B cell (primary cell): Measurements from ENCODE around the gene DRC7. TPM values are rescaled to one million over a fixed set of nuclear protein-coding genes. Genes with fewer than 3 reads are reported as not detected.

Source experiments
- ATAC-seq: fragments of 200-7000 bp; cut with Tn5 transposase; one replicate; pipeline ENCODE4 v1.10.0; 2021; ENCODE audit warnings: low read depth, mild to moderate bottlenecking, moderate number of reproducible peaks, moderate library complexity
- CTCF ChIA-PET: fragments of 350-600 bp; sonication (Branson Sonifier 250); formaldehyde crosslinking; loops from one replicate; lab custom pipeline; 2021; ENCODE audit warnings: antibody characterized with exemption, inconsistent platforms; lab: Charles Lee
- POLR2A ChIA-PET: fragments of 350-600 bp; sonication (Branson Sonifier 250); formaldehyde crosslinking; loops from one replicate; lab custom pipeline; 2021; ENCODE audit warnings: antibody characterized with exemption; lab: Charles Lee
- DNase-seq: peaks from one replicate; pipeline ENCODE4 v3.0.0; 2013
- H2AFZ ChIP-seq: 2 replicates; pipeline ENCODE4 v1.6.1; 2012; ENCODE audit warnings: mild to moderate bottlenecking, low read depth, low read length; ENCODE audit not compliant: insufficient read depth, poor library complexity, severe bottlenecking
- H3K27ac ChIP-seq, 2 donors: 1 replicate in 1 of 2; 2 replicates in 1 of 2; pipeline ENCODE4 v1.5.1; 2012 to 2013; ENCODE audit warnings: low read length in 2 of 2, mild to moderate bottlenecking in 2 of 2, moderate library complexity in 1 of 2
- H3K27me3 ChIP-seq, 4 experiments: fragments of 200-600 bp in 1 of 4; sonication (generic) in 1 of 4; replicated peaks in 1 of 4; 1 replicate in 2 of 4; 2 replicates in 2 of 4; pipeline versions ENCODE4 v1.6.1 to v1.7.0; 2013 to 2016; ENCODE audit warnings: low read length in 3 of 4, mild to moderate bottlenecking in 2 of 4, mixed read lengths in 1 of 4, moderate library complexity in 1 of 4; ENCODE audit not compliant: insufficient read depth in 4 of 4, control insufficient read depth in 3 of 4; ENCODE audit errors: control extremely low read depth in 1 of 4
- H3K36me3 ChIP-seq, 2 experiments: replicated peaks in 1 of 2; 1 replicate in 1 of 2; 2 replicates in 1 of 2; pipeline versions ENCODE4 v1.6.1 to v1.7.1; 2013; ENCODE audit warnings: low read length in 1 of 2; ENCODE audit not compliant: insufficient read depth in 2 of 2, control insufficient read depth in 1 of 2; ENCODE audit errors: control extremely low read depth in 1 of 2, extremely low read depth in 1 of 2
- H3K4me1 ChIP-seq, 2 donors: fragments of 200-600 bp in 1 of 2; sonication (generic) in 1 of 2; 1 replicate in 1 of 2; 2 replicates in 1 of 2; pipeline versions ENCODE4 v1.5.1 to v1.6.1; 2013 to 2017; ENCODE audit warnings: low read length in 2 of 2; ENCODE audit not compliant: control insufficient read depth in 2 of 2, insufficient read depth in 2 of 2
- H3K4me2 ChIP-seq: replicated peaks from 2 replicates; pipeline ENCODE3; 2012; ENCODE audit warnings: mild to moderate bottlenecking, low read depth, low read length; ENCODE audit not compliant: poor library complexity, severe bottlenecking
- H3K4me3 ChIP-seq, 5 experiments: fragments of 200-600 bp in 1 of 5; sonication (generic) in 1 of 5; 1 replicate in 3 of 5; 2 replicates in 2 of 5; pipeline versions ENCODE4 v1.5.1 to v1.7.0; 2011 to 2016; ENCODE audit warnings: low read length in 4 of 5, mild to moderate bottlenecking in 4 of 5, low read depth in 2 of 5, control low read depth in 1 of 5, moderate library complexity in 1 of 5; ENCODE audit not compliant: insufficient read depth in 1 of 5; ENCODE audit errors: control extremely low read depth in 1 of 5, extremely low read depth in 1 of 5
- H3K79me2 ChIP-seq: fragments of 200-600 bp; sonication (generic); one replicate; pipeline ENCODE4 v1.6.0; 2016; ENCODE audit warnings: low read length; ENCODE audit not compliant: control insufficient read depth, insufficient read depth
- H3K9ac ChIP-seq: fragments of 200-600 bp; sonication (generic); 2 replicates; pipeline ENCODE4 v1.6.1; 2017; ENCODE audit warnings: mild to moderate bottlenecking, low read length, moderate library complexity
- H3K9me3 ChIP-seq, 3 donors: one replicate each; pipeline versions ENCODE4 v1.6.1 to v1.7.1; 2013; ENCODE audit warnings: low read length in 2 of 3; ENCODE audit not compliant: control insufficient read depth in 2 of 3, insufficient read depth in 1 of 3; ENCODE audit errors: control extremely low read depth in 1 of 3
- H4K20me1 ChIP-seq: 2 replicates; pipeline ENCODE4 v1.6.0; 2012; ENCODE audit warnings: mild to moderate bottlenecking, low read length; ENCODE audit not compliant: insufficient read depth, control insufficient read depth, poor library complexity, severe bottlenecking
- H3K27ac Mint-ChIP-seq: one replicate; pipeline ENCODE4 v1.8.0; 2021; ENCODE audit warnings: mixed read lengths
- H3K27me3 Mint-ChIP-seq: one replicate; pipeline ENCODE4 v1.8.0; 2021; ENCODE audit warnings: mixed read lengths
- H3K4me1 Mint-ChIP-seq: one replicate; pipeline ENCODE4 v1.8.0; 2021; ENCODE audit warnings: mixed read lengths
- H3K4me3 Mint-ChIP-seq: one replicate; pipeline ENCODE4 v1.8.0; 2021; ENCODE audit warnings: mixed read lengths
- H3K9me3 Mint-ChIP-seq: one replicate; pipeline ENCODE4 v1.8.0; 2022; ENCODE audit warnings: mixed read lengths; ENCODE audit not compliant: insufficient read depth
- EZH2 ChIP-seq: IDR thresholded peaks from 2 replicates; pipeline ENCODE4 v1.6.1; 2012; ENCODE audit warnings: borderline replicate concordance, low read depth, mild to moderate bottlenecking, moderate library complexity, low read length; ENCODE audit not compliant: insufficient read depth, poor library complexity, severe bottlenecking
- WGBS: methylation state at CpG from one replicate; pipeline ENCODE4 v1.1.5; 2013; ENCODE audit warnings: missing lambda C conversion rate; ENCODE audit not compliant: insufficient coverage; 5-methylcytosine and 5-hydroxymethylcytosine counted together
- intact Hi-C: fragments of 100-400 bp; cut with micrococcal nuclease; formaldehyde crosslinking; loops from one replicate; pipeline ENCODE4 v1.10.0; 2022
- polyA plus RNA-seq: library from polyadenylated mRNA; depleted of rRNA; stranded (reverse); fragments of >200 nt; gene quantifications from 2 replicates; pipeline ENCODE4 v1.2.3, GENCODE V29; 2012
- total RNA-seq, 2 donors: library from RNA; stranded (reverse); fragments of 120-200 nt in 1 of 2; gene quantifications; 1 replicate in 1 of 2; 2 replicates in 1 of 2; pipeline versions ENCODE4 v1.2.3 to v1.2.4, GENCODE V29; 2013 to 2022
- TF ChIP-seq, protein P1 (sequence below): fragments of 200-600 bp; IDR thresholded peaks from one replicate; pipeline ENCODE4 v1.8.0; 2022; ENCODE audit warnings: antibody characterized with exemption, mild to moderate bottlenecking

Gene DRC7
- total and polyA plus RNA-seq, 2 donors (not counting 1 experiment from before 2014, with no cell fraction given): 0.12 to 0.22 TPM

DNA sequence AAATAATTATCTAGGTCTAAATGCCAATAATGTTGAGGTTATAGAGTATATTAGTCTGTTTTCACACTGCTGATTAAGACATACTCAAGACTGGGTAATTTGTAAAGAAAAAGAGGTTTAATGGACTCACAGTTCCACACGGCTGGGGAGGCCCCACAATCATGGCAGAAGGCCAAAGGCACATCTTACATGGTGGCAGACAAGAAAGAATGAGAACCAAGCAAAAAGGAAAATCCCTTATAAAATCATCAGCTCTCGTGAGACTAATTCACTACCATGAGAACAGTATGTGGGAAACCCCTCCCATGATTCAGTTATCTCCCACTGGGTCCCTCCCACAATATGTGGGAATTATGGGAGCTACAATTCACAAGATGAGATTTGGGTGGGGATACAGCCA lies 38.1 kb downstream of the DRC7 start:
- Mint-ChIP-seq H3K4me1 (peaks cover 34% of the 10 kb centered on the region), H3K27ac (no peak overlapping the region), H3K9me3 (no peaks in the 10 kb centered on the region), H3K4me3 (peak overlapping the region; percentile 71), H3K27me3 (no peaks in the 10 kb centered on the region)
- Histone ChIP-seq H3K9me3 (peaks cover 0 to 4% (median 0%) of the 10 kb centered on the region in 3 donors), H2AFZ (no peak overlapping the region), H3K27me3 (no peaks in the 10 kb centered on the region), H3K4me3 (no peak overlapping the region), H3K4me2 (no peak overlapping the region), H3K9ac (no peak overlapping the region), H3K79me2 (no peaks in the 10 kb centered on the region), H3K27ac (no peak overlapping the region), H4K20me1 (no peaks in the 10 kb centered on the region), H3K36me3 (no peaks in the 10 kb centered on the region), H3K4me1 (peaks cover 15 to 19% of the 10 kb centered on the region in 2 donors)
- ChIA-PET CTCF (no interaction called here), POLR2A (no interaction called here)
- TF ChIP-seq EZH2: no peak
- TF ChIP-seq, protein P1, sequence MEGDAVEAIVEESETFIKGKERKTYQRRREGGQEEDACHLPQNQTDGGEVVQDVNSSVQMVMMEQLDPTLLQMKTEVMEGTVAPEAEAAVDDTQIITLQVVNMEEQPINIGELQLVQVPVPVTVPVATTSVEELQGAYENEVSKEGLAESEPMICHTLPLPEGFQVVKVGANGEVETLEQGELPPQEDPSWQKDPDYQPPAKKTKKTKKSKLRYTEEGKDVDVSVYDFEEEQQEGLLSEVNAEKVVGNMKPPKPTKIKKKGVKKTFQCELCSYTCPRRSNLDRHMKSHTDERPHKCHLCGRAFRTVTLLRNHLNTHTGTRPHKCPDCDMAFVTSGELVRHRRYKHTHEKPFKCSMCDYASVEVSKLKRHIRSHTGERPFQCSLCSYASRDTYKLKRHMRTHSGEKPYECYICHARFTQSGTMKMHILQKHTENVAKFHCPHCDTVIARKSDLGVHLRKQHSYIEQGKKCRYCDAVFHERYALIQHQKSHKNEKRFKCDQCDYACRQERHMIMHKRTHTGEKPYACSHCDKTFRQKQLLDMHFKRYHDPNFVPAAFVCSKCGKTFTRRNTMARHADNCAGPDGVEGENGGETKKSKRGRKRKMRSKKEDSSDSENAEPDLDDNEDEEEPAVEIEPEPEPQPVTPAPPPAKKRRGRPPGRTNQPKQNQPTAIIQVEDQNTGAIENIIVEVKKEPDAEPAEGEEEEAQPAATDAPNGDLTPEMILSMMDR: no peak
- DNase-seq (no peak), ATAC-seq (no peak)
- intact Hi-C loops: no loop called here
- no CpG with 5 or more reads among the region's 2 CpGs for WGBS

GRCh38 chr16:57734308-57734924 lies 39.8 kb downstream of the DRC7 start:
- H3K4me1 ChIP-seq: peaks cover 15 to 19% of the 10 kb centered on the region in 2 donors
- Mint-ChIP-seq H3K9me3 (no peaks in the 10 kb centered on the region), H3K4me3 (peak overlapping the region; percentile 93), H3K27ac (peak overlapping the region; percentile 89), H3K27me3 (no peaks in the 10 kb centered on the region), H3K4me1 (peaks cover 34% of the 10 kb centered on the region)
- peak overlapping the region; percentile 97 for H3K4me2 ChIP-seq
- no peak for ATAC-seq
- WGBS: 47% methylated on average over 18 of the region's 20 CpGs
- intact Hi-C loops: loop anchor here (2.0 kb wide), 2 partner anchors 198 to 780 kb away; partner anchors contain the start of genes CCDC102A and SETD6
- no peak for DNase-seq
- peak overlapping the region; percentile 37 to 78 for H3K27ac ChIP-seq
- CTCF ChIA-PET: interaction anchor here (1.7 kb wide), 1 partner anchor 158 kb away, joined by 5 read pairs; no protein-coding TSS in a partner anchor
- no peaks in the 10 kb centered on the region for H3K79me2 ChIP-seq
- TF ChIP-seq, protein P1: no peak
- TF ChIP-seq EZH2: no peak
- peak overlapping the region; percentile 97 for H2AFZ ChIP-seq
- no peaks in the 10 kb centered on the region for H4K20me1 ChIP-seq
- H3K27me3 ChIP-seq: no peaks in the 10 kb centered on the region
- H3K36me3 ChIP-seq: no peaks in the 10 kb centered on the region
- POLR2A ChIA-PET: no interaction called here
- H3K4me3 ChIP-seq: peak overlapping the region; percentile 65 to 98 (median 86)
- H3K9me3 ChIP-seq: no peaks in the 10 kb centered on the region
- peak overlapping the region; percentile 97 for H3K9ac ChIP-seq
